ENCODE results near the gene SLC17A2. TPM values are rescaled to one million over a fixed set of nuclear protein-coding genes. Genes with fewer than 3 reads are reported as not detected.

The SLC17A2 gene
- total and polyA plus RNA-seq, 2 of the 13 experiments (the other 11 are each of a cell fraction or from before 2014, with no cell fraction given): 11.2 to 32.4 TPM

DNA sequence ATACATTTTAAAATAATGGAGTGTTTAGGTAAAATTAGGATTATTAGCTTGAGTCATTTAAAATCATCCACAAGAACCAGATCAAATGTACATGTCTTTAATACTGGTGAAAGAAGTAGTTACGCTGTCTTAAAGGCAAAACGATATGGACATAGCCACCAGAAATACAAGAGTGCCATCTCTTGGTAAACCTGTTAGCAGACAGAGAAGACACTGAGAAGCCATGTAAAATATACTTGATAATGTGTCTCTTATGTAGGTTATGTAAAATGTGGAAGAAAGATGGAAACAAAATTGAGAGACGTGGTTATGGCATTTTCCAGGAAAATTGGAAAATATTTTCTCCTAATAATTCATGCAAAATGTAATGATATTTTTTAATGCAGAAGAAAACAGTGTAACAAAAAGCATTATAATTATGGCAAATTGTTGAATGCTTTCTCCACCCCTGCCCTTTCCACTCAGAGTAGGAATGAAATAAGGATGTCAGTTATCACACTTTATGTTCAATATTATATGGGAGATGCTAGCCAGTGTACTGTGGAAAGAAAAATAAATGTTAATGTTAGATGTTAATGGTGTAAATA, 12.2 kb upstream of the SLC17A2 start (continued):
- 0 out of 2 replicates have a peak, but pooled peaks have one; percentile 40 for TF ChIP-seq SIX1 (CRISPR knock-in tag; IDR thresholded peaks at IDR 0.05; ENCODE audit: borderline replicate concordance)
- TF ChIP-seq ZNF530 (CRISPR knock-in tag; IDR thresholded peaks at IDR 0.05; ENCODE audit: low read depth): no peak
- no peak for TF ChIP-seq SMAD1 (CRISPR knock-in tag; IDR thresholded peaks at IDR 0.05; ENCODE audit: borderline replicate concordance, low read depth)
- TF ChIP-seq, protein P1, sequence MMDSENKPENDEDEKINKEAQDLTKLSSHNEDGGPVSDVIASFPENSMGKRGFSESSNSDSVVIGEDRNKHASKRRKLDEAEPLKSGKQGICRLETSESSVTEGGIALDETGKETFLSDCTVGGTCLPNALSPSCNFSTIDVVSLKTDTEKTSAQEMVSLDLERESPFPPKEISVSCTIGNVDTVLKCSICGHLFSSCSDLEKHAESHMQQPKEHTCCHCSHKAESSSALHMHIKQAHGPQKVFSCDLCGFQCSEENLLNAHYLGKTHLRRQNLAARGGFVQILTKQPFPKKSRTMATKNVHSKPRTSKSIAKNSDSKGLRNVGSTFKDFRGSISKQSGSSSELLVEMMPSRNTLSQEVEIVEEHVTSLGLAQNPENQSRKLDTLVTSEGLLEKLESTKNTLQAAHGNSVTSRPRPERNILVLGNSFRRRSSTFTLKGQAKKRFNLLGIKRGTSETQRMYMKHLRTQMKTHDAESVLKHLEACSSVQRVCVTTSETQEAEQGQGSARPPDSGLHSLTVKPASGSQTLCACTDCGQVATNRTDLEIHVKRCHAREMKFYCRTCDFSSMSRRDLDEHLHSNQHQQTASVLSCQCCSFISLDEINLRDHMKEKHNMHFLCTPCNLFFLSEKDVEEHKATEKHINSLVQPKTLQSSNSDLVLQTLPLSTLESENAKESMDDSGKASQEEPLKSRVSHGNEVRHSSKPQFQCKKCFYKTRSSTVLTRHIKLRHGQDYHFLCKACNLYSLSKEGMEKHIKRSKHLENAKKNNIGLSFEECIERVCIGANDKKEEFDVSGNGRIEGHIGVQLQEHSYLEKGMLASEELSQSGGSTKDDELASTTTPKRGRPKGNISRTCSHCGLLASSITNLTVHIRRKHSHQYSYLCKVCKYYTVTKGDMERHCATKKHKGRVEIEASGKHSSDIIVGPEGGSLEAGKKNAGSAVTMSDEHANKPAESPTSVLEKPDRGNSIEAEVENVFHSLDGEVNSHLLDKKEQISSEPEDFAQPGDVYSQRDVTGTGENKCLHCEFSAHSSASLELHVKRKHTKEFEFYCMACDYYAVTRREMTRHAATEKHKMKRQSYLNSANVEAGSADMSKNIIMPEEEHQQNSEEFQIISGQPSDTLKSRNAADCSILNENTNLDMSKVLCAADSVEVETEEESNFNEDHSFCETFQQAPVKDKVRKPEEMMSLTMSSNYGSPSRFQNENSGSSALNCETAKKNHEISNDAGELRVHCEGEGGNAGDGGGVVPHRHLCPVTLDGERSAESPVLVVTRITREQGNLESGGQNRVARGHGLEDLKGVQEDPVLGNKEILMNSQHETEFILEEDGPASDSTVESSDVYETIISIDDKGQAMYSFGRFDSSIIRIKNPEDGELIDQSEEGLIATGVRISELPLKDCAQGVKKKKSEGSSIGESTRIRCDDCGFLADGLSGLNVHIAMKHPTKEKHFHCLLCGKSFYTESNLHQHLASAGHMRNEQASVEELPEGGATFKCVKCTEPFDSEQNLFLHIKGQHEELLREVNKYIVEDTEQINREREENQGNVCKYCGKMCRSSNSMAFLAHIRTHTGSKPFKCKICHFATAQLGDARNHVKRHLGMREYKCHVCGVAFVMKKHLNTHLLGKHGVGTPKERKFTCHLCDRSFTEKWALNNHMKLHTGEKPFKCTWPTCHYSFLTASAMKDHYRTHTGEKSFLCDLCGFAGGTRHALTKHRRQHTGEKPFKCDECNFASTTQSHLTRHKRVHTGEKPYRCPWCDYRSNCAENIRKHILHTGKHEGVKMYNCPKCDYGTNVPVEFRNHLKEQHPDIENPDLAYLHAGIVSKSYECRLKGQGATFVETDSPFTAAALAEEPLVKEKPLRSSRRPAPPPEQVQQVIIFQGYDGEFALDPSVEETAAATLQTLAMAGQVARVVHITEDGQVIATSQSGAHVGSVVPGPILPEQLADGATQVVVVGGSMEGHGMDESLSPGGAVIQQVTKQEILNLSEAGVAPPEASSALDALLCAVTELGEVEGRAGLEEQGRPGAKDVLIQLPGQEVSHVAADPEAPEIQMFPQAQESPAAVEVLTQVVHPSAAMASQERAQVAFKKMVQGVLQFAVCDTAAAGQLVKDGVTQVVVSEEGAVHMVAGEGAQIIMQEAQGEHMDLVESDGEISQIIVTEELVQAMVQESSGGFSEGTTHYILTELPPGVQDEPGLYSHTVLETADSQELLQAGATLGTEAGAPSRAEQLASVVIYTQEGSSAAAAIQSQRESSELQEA (CRISPR knock-in tag; IDR thresholded peaks at IDR 0.05; ENCODE audit: not compliant biosample characterization): no peak
- TF ChIP-seq POLR2A (IDR thresholded peaks at IDR 0.05; ENCODE audit: insufficient read depth in 1 of 2, low read depth in 2 of 2, low read length in 2 of 2): no peak
- TF ChIP-seq ATAD3A (CRISPR knock-in tag; IDR thresholded peaks at IDR 0.05): no peak
- TF ChIP-seq, protein P2, sequence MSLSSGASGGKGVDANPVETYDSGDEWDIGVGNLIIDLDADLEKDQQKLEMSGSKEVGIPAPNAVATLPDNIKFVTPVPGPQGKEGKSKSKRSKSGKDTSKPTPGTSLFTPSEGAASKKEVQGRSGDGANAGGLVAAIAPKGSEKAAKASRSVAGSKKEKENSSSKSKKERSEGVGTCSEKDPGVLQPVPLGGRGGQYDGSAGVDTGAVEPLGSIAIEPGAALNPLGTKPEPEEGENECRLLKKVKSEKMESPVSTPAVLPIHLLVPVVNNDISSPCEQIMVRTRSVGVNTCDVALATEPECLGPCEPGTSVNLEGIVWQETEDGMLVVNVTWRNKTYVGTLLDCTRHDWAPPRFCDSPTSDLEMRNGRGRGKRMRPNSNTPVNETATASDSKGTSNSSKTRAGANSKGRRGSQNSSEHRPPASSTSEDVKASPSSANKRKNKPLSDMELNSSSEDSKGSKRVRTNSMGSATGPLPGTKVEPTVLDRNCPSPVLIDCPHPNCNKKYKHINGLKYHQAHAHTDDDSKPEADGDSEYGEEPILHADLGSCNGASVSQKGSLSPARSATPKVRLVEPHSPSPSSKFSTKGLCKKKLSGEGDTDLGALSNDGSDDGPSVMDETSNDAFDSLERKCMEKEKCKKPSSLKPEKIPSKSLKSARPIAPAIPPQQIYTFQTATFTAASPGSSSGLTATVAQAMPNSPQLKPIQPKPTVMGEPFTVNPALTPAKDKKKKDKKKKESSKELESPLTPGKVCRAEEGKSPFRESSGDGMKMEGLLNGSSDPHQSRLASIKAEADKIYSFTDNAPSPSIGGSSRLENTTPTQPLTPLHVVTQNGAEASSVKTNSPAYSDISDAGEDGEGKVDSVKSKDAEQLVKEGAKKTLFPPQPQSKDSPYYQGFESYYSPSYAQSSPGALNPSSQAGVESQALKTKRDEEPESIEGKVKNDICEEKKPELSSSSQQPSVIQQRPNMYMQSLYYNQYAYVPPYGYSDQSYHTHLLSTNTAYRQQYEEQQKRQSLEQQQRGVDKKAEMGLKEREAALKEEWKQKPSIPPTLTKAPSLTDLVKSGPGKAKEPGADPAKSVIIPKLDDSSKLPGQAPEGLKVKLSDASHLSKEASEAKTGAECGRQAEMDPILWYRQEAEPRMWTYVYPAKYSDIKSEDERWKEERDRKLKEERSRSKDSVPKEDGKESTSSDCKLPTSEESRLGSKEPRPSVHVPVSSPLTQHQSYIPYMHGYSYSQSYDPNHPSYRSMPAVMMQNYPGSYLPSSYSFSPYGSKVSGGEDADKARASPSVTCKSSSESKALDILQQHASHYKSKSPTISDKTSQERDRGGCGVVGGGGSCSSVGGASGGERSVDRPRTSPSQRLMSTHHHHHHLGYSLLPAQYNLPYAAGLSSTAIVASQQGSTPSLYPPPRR (CRISPR knock-in tag; IDR thresholded peaks at IDR 0.05; ENCODE audit: borderline replicate concordance): no peak
- TF ChIP-seq ZNF713 (CRISPR knock-in tag; IDR thresholded peaks at IDR 0.05): no peak
- TF ChIP-seq, protein P3, sequence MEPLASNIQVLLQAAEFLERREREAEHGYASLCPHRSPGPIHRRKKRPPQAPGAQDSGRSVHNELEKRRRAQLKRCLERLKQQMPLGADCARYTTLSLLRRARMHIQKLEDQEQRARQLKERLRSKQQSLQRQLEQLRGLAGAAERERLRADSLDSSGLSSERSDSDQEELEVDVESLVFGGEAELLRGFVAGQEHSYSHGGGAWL (CRISPR knock-in tag; IDR thresholded peaks at IDR 0.05): no peak
- TF ChIP-seq ONECUT2 (CRISPR knock-in tag; IDR thresholded peaks at IDR 0.05): no peak
- TF ChIP-seq SAFB2 (CRISPR knock-in tag; IDR thresholded peaks at IDR 0.05; ENCODE audit: borderline replicate concordance, low read depth): no peak
- TF ChIP-seq, protein P4, sequence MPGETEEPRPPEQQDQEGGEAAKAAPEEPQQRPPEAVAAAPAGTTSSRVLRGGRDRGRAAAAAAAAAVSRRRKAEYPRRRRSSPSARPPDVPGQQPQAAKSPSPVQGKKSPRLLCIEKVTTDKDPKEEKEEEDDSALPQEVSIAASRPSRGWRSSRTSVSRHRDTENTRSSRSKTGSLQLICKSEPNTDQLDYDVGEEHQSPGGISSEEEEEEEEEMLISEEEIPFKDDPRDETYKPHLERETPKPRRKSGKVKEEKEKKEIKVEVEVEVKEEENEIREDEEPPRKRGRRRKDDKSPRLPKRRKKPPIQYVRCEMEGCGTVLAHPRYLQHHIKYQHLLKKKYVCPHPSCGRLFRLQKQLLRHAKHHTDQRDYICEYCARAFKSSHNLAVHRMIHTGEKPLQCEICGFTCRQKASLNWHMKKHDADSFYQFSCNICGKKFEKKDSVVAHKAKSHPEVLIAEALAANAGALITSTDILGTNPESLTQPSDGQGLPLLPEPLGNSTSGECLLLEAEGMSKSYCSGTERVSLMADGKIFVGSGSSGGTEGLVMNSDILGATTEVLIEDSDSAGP (CRISPR knock-in tag; IDR thresholded peaks at IDR 0.05; ENCODE audit: borderline replicate concordance): no peak
- no peak for TF ChIP-seq ZNF333 (CRISPR knock-in tag; IDR thresholded peaks at IDR 0.05; ENCODE audit: borderline replicate concordance)
- no peak for TF ChIP-seq ZNF614 (CRISPR knock-in tag; IDR thresholded peaks at IDR 0.05; ENCODE audit: borderline replicate concordance)
